GM10847 (cell line): ENCODE data around the gene MICAL3.

Experiments
- POLR2A ChIP-seq: IDR thresholded peaks from 2 replicates; pipeline ENCODE4 v1.6.1; 2011; ENCODE audit not compliant: insufficient read length; ENCODE audit errors: extremely low read depth

MICAL3 gene

GRCh38 chr22:17774206-17774925, 250.0 kb downstream of the MICAL3 start, which contains the start of gene BID:
TSS of gene BID (minus strand) at chr22:17774469. CDS start at chr22:17750116, 24,353 bp downstream.
- peak; percentile 60 for TF ChIP-seq POLR2A

GRCh38 chr22:17773606-17774205, 250.7 kb downstream of the MICAL3 start:
- peak; percentile 17 for TF ChIP-seq POLR2A

- TF ChIP-seq POLR2A, result no peak
Observed at GRCh38 chr22:17772958-17773605, 251.3 kb downstream of the MICAL3 start.

GRCh38 chr22:17772249-17772957, 252.0 kb downstream of the MICAL3 start:
- TF ChIP-seq POLR2A, result no peak

GRCh38 chr22:17770180-17771077, 253.9 kb downstream of the MICAL3 start:
- TF ChIP-seq POLR2A, result no peak

- no peak for TF ChIP-seq POLR2A
Observed at GRCh38 chr22:17769716-17770082, 254.7 kb downstream of the MICAL3 start.

GRCh38 chr22:17769013-17769715, 255.2 kb downstream of the MICAL3 start:
- no peak for TF ChIP-seq POLR2A

GRCh38 chr22:17767233-17768065, 256.9 kb downstream of the MICAL3 start:
- TF ChIP-seq POLR2A, result no peak

- no peak for TF ChIP-seq POLR2A
Observed at GRCh38 chr22:17764036-17764435, 260.3 kb downstream of the MICAL3 start.

- TF ChIP-seq POLR2A, result no peak
Observed at GRCh38 chr22:17761138-17761488, 263.2 kb downstream of the MICAL3 start.

- TF ChIP-seq POLR2A, result no peak
Observed at GRCh38 chr22:17754233-17754925, 270.0 kb downstream of the MICAL3 start.

- no peak for TF ChIP-seq POLR2A
Observed at GRCh38 chr22:17753401-17753989, 270.9 kb downstream of the MICAL3 start.
